Measurements from ENCODE around the gene TMEM176A. TPM values are rescaled to one million over a fixed set of nuclear protein-coding genes. Genes with fewer than 3 reads are reported as not detected.
A peak's percentile ranks its signal among the peaks of the same experiment; 100 is the strongest.

Gene TMEM176A
- total and polyA plus RNA-seq, 2 experiments from 2014 or later, result 0.34 TPM; not detected in 1

GRCh38 chr7:150854066-150855000 is 53.8 kb downstream of the TMEM176A start:
- Histone ChIP-seq H3K79me2 (replicated peaks; ENCODE audit: insufficient read depth) (no peaks in the 10 kb centered on the region), H3K4me3 (no peak overlapping the region), H2AFZ (no peak overlapping the region), H3F3A (replicated peaks; ENCODE audit: low read depth) (no peaks in the 10 kb centered on the region), H3K4me2 (no peak overlapping the region), H3K36me3 (ENCODE audit: insufficient read depth) (no peaks in the 10 kb centered on the region), H3K27me3 (ENCODE audit: insufficient read depth) (no peaks in the 10 kb centered on the region), H3K4me1 (ENCODE audit: insufficient read depth) (peaks cover 3% of the 10 kb centered on the region; the same call in 1 of the 2 replicates), H4K20me1 (replicated peaks; ENCODE audit: insufficient read depth) (no peaks in the 10 kb centered on the region), H3K27ac (ENCODE audit: low read depth) (no peak overlapping the region), H3K9me2 (ENCODE audit: insufficient read depth) (no peaks in the 10 kb centered on the region)
- DNase-seq (ENCODE audit: low spot score), result no peak
- Mint-ChIP-seq H3K27ac (no peak overlapping the region), H3K27me3 (ENCODE audit: insufficient read depth, low read depth, poor library complexity) (peaks cover 3% of the 10 kb centered on the region), H3K4me1 (peaks cover 5% of the 10 kb centered on the region; the same call in 2 of the 3 replicates), H3K4me3 (no peak overlapping the region), H3K9me3 (no peaks in the 10 kb centered on the region), H3K36me3 (ENCODE audit: low read depth) (no peaks in the 10 kb centered on the region)
- TF ChIP-seq CTCF (conservative IDR thresholded peaks at IDR 0.05; ENCODE audit: low read depth in 2 of 2), result no peak
- no peak for TF ChIP-seq EZH2 (IDR thresholded peaks at IDR 0.05; ENCODE audit: low read depth, unreplicated experiment)
- no peak for TF ChIP-seq POLR2AphosphoS5 (IDR thresholded peaks at IDR 0.05; ENCODE audit: low read depth)
- TF ChIP-seq ZNF462 (CRISPR knock-in tag; IDR thresholded peaks at IDR 0.05), result no peak
- no peak for TF ChIP-seq ZNF331 (CRISPR knock-in tag; IDR thresholded peaks at IDR 0.05; ENCODE audit: low read depth)
- TF ChIP-seq JUNB (IDR thresholded peaks at IDR 0.05; ENCODE audit: unreplicated experiment), result no peak
- peak; percentile 25; the same call in 1 of the 3 replicates for ATAC-seq

Other genes with a start within 250 kb of the TMEM176A start
- not detected in 2 replicates for gene GIMAP4, start 233.4 kb upstream of the TMEM176A start, total RNA-seq (2014; rRNA removed; shearing (Covaris generic))
- gene GIMAP4, start 233.4 kb upstream of the TMEM176A start, polyA plus RNA-seq (2016; fragmentation: Nextera tagmentation; extraction: Ambion mirVana), result 0.19 TPM in 1 of 2 replicates, not detected in the other
- gene GIMAP6, start 168.4 kb upstream of the TMEM176A start, total RNA-seq (2014; rRNA removed; shearing (Covaris generic)), result not detected in 2 replicates
- not detected in 2 replicates for gene GIMAP6, start 168.4 kb upstream of the TMEM176A start, polyA plus RNA-seq (2016; fragmentation: Nextera tagmentation; extraction: Ambion mirVana)
- not detected in 2 replicates for gene GIMAP2, start 115.1 kb upstream of the TMEM176A start, total RNA-seq (2014; rRNA removed; shearing (Covaris generic))
- gene GIMAP2, start 115.1 kb upstream of the TMEM176A start, polyA plus RNA-seq (2016; fragmentation: Nextera tagmentation; extraction: Ambion mirVana), result not detected in 2 replicates
- gene GIMAP1, start 84.2 kb upstream of the TMEM176A start, total RNA-seq (2014; rRNA removed; shearing (Covaris generic)), result not detected in 2 replicates
- not detected in 2 replicates for gene GIMAP1, start 84.2 kb upstream of the TMEM176A start, polyA plus RNA-seq (2016; fragmentation: Nextera tagmentation; extraction: Ambion mirVana)
- gene GIMAP5, start 63.4 kb upstream of the TMEM176A start, total RNA-seq (2014; rRNA removed; shearing (Covaris generic)), result not detected in 2 replicates
- not detected in 2 replicates for gene GIMAP5, start 63.4 kb upstream of the TMEM176A start, polyA plus RNA-seq (2016; fragmentation: Nextera tagmentation; extraction: Ambion mirVana)
- gene TMEM176B, start 405 bp upstream of the TMEM176A start, total RNA-seq (2014; rRNA removed; shearing (Covaris generic)), result 0.35 and 0.47 TPM in 2 replicates
- gene TMEM176B, start 405 bp upstream of the TMEM176A start, polyA plus RNA-seq (2016; fragmentation: Nextera tagmentation; extraction: Ambion mirVana), result 0.42 and 0.83 TPM in 2 replicates
- 0.47 TPM in 1 of 2 replicates, not detected in the other for gene AOC1, start 51.7 kb downstream of the TMEM176A start, total RNA-seq (2014; rRNA removed; shearing (Covaris generic))
- not detected in 2 replicates for gene AOC1, start 51.7 kb downstream of the TMEM176A start, polyA plus RNA-seq (2016; fragmentation: Nextera tagmentation; extraction: Ambion mirVana)
- 11.3 and 14.7 TPM in 2 replicates for gene KCNH2, start 177.6 kb downstream of the TMEM176A start, total RNA-seq (2014; rRNA removed; shearing (Covaris generic))
- 2.6 and 2.9 TPM in 2 replicates for gene KCNH2, start 177.6 kb downstream of the TMEM176A start, polyA plus RNA-seq (2016; fragmentation: Nextera tagmentation; extraction: Ambion mirVana)
- gene NOS3, start 190.2 kb downstream of the TMEM176A start, total RNA-seq (2014; rRNA removed; shearing (Covaris generic)), result 6.1 and 13.3 TPM in 2 replicates
- 2.6 and 3.1 TPM in 2 replicates for gene NOS3, start 190.2 kb downstream of the TMEM176A start, polyA plus RNA-seq (2016; fragmentation: Nextera tagmentation; extraction: Ambion mirVana)
- 1.2 and 2.2 TPM in 2 replicates for gene ATG9B, start 223.7 kb downstream of the TMEM176A start, total RNA-seq (2014; rRNA removed; shearing (Covaris generic))
- gene ATG9B, start 223.7 kb downstream of the TMEM176A start, polyA plus RNA-seq (2016; fragmentation: Nextera tagmentation; extraction: Ambion mirVana), result 3.2 and 3.4 TPM in 2 replicates
- 27.1 and 41.1 TPM in 2 replicates for gene ABCB8, start 227.7 kb downstream of the TMEM176A start, total RNA-seq (2014; rRNA removed; shearing (Covaris generic))
- 11.4 and 13.1 TPM in 2 replicates for gene ABCB8, start 227.7 kb downstream of the TMEM176A start, polyA plus RNA-seq (2016; fragmentation: Nextera tagmentation; extraction: Ambion mirVana)
- gene ASIC3, start 247.8 kb downstream of the TMEM176A start, total RNA-seq (2014; rRNA removed; shearing (Covaris generic)), result 0.54 and 0.90 TPM in 2 replicates
- gene ASIC3, start 247.8 kb downstream of the TMEM176A start, polyA plus RNA-seq (2016; fragmentation: Nextera tagmentation; extraction: Ambion mirVana), result 0.87 and 1.4 TPM in 2 replicates